GM18867 (cell line): Measurements from ENCODE around the gene OR6B3.
A peak's percentile ranks its signal among the peaks of the same experiment; 100 is the strongest.
"Not testable (repeated sequence)": the region's sequence is repeated elsewhere in the genome, so short reads cannot be mapped to it uniquely, and the experiment has no call there.

Experiments used
- ATAC-seq: cut with Tn5 transposase; IDR thresholded peaks from one replicate; pipeline ENCODE4 v1.9.1; 2021; ENCODE audit warnings: mild to moderate bottlenecking, moderate library complexity; ENCODE audit not compliant: unreplicated experiment

The OR6B3 gene

DNA sequence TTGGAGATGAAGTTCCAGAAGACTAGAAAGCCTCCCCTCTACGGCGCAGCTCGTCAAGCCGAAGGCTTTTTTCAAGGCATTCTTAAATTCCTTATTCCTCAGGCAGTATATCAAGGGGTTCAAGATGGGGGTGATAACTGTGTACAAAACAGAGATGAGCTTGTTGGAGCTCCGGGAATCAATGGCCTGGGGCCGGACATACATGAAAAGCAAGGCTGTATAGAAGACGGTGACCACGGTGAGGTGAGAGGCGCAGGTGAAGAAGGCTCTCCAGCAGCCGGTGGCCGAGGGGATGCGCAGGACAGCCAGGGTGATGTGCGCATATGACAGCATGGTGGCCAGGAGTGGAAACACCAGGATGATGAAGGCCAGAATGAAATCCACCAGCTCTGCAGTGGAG lies 8.2 kb downstream of the OR6B3 start:
- ATAC-seq: no peak

DNA sequence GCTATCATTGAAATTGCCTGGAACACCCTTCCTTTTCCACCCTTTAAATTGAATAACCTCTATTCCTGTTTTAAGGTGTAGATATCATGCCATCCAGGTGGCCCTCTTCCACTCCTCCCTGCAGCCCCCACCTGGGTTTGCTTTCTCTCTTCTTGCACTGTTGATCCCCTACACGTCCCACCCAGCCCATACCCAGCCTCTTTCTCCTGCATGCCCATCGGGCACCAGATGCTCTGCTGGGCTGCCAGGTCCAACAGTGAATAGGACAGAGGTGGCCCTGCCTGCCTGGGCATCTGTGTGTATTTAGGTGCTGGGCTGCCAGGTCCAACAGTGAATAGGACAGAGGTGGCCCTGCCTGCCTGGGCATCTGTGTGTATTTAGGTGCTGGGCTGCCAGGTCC lies 9.2 kb downstream of the OR6B3 start:
- not testable (repeated sequence) for ATAC-seq

DNA sequence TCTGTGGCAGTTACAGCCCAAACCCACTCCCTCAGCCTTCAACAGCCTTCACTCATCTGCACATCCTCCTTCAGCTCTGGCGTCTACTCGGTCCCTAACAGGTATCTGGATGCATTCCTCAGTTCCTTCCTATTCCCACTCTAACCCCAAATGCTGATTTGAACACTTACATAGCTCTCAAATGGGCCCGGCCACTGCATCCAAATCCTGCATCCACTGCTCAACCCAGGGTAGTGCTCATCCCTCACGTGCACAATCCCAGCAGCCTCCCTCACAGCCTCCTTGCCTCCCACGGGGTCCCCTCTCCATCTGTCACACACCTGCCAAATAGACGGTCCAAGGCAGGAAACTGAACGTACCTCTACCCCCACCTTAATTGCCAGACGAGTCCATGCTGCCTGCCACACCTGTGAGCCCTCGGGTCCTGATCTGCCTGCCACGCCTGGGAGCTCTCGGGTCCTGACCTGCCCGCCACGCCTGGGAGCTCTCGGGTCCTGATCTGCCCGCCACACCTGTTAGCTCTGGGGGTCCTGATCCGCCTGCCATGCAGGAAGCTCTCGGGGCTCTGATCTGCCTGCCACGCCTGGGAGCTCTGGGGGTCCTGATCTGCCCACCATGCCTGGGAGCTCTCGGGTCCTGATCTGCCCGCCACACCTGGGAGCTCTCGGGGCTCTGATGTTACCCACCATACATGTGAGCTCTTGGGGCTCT lies 9.9 kb downstream of the OR6B3 start:
- no peak for ATAC-seq

DNA sequence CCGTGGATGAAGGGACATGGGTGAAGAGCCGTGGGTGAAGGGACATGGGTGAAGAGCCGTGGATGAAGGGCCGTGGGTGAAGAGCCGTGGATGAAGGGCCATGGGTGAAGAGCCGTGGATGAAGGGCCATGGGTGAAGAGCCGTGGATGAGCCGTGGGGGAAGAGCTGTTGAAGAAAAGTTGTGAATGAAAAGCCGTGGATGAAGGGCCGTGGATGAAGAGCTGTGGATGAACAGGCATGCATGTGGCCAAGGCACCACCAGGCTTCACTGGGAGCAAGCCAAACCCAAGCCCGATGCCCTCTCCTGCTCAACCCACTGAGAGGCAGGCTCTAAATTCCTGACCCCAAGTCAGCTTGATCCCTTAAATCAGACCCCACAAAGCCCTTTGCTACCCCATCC lies 10.6 kb downstream of the OR6B3 start:
- ATAC-seq: no peak

DNA sequence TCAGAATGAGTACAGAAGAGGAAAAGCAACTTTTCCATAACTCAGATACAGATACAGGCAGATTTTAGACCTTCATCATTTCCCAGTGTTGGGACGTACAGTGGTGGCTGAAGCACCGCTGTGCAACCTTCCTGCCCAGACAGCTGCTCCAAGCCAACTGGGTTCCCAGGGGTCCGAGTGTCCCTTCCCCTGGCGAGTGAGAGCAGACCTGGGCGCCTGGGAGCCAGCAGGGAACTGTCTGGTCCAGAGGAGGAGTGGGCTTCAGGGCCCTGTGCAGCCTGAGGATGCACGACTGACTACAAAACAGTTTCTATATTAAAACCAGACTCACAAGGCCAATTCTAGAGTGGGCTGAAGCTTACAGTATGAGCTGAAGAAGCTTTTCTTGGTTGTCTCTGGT lies 12.0 kb downstream of the OR6B3 start:
- no peak for ATAC-seq

DNA sequence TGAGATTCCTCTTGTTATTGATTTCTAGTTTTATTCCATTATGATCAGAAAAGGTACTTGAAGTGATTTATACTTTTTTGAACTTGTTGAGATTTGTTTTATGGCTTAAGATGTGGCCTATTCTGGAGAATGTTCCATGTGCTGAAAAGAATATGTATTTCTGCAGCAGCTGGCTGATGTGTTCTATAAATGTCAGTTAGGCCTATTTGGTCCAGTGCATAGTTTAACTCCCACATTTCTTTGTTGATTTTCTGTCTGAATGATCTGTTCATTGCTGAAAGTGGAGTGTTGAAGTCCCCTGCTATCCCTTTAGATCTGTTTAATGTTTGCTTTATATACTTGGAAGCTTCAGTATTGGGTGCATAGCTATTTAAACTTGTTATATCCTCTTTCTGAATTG lies 16.0 kb downstream of the OR6B3 start:
- ATAC-seq: no peak

DNA sequence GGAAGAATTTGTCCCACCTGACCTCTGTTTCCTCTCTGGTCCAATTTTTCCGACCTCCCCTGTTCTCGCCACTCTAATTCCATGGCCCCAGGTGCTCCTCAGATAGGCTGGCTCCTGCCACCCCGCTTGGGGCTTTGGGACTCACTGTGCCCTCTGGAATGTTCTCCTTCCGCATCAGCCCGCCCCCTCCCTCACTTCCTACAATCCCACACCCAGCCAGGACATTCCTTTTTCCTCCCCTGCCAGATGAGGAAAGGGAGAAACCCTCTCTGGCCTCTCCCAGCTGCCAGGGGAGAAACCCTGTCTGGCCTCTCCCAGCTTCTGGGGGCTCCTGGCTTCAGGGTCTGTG lies 20.0 kb downstream of the OR6B3 start:
- no peak for ATAC-seq

DNA sequence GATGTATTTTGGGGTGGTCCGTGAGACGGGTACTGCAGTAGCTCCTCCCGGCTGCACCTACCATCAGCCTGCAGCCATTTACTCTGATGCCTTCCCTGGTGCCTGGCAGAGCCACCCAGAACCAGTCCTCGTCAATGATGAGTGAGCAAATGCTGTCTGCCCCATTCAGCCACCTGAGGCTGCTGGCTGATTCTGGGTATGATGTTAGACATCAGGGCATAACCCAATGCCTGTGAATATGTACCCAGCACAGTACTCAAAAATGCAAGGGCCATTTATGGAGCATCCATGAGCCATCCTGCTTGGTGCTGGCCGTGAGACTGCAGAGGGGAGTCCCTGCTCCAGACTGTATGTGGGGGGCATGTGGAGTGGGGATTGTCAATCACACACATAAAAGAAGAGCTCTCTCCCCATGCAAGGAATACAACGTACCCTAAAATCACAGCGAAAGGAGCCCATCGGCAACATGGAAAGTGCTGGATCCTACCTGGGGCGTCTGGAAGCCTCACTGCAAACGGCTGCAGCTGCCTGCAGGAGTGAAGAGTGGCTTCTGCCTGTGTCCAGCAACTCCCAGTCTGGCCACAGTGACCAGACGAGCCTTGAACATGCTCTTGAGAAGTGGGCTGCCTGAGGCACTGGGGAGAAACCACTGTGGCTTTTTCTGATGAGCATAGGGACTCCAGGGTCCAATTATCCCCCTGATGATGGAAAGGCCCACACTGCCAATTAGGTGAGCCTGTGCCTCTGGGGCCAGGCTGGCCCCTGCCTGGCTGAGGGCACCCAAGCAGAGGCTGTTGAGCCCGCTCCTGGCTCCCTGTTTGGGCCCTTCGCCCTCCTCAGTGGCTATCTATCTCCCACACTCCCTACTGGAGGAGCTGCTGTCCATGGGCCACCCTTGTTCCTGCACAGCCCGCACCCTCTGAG lies 20.7 kb downstream of the OR6B3 start:
- no peak for ATAC-seq

DNA sequence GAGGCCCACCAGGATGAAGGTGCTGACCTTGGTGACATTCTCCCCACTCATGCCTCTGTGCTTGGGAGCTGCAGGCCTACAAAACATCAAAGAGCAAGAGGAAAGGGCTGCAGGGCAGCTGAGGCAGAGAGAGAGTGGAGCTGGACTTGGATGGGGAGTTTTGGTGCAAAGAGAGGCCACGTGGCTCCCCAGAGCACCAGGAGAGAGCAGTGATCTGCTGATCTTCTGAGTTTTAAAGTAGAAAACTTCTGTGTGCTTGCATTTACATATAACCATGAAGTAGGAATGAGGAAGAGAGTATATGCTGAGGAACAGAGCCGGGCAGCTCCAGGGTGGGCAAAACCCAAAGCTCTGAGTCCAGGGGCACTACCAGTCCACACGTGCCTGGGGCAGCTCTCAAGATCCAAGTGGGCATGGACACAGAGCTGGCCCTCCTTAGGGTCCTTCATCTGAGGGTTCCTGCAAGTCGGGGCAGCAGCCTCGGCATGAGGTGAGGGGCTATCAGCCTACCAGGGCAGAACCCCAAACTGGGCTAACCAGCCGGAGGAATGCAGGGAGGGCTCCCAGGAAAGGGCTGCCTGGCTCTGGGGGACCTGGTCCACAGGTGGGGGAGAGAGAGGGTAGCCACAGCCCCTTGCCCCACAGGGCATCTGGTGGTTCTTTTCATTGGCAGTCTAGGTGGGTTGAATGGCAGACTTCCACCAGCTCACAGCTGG lies 22.8 kb downstream of the OR6B3 start, which contains the start of gene OR6B2:
OR6B2 (minus strand) TSS at position 51 of the 716 bp plus-strand sequence; CDS start at position 51, 0 bp downstream.
- ATAC-seq: no peak

DNA sequence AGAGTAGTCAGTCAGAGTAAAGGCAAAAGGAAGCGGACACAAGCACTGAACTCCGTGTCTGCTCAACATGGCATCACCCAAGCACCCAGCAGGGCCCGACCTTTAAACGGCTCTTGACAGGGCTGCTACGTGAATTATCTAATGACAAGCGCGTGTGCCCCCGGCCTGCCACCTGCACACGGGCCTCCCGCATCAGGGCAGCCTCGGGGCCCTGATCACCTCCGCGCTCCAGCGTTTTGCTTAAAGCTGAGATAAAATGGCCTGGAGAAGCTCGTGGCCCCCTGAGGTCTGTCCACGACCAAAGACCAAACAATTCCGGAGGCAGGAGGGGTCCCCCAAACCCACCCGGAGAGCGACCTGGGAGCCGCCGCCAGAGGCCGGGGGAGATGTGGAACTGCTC lies 28.6 kb downstream of the OR6B3 start:
- peak; percentile 15 for ATAC-seq

DNA sequence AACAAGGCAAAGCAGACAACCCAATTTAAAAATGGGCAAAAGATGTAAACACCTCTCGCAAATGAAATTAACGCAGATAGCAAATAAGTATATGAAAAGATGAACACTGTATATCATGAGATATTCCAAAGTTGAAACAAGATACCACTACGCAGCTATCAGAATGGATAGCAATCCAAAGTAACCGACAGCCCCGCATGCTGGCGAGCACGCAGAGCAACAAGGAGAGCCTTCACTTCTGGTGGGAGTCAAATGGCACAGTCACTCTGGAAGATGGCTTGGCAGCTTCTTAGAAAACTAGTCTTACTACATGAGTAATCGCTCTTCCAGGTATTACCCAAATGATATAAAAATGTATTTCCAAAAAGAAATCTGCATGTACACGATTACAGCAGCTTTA lies 29.5 kb downstream of the OR6B3 start:
- ATAC-seq: no peak

DNA sequence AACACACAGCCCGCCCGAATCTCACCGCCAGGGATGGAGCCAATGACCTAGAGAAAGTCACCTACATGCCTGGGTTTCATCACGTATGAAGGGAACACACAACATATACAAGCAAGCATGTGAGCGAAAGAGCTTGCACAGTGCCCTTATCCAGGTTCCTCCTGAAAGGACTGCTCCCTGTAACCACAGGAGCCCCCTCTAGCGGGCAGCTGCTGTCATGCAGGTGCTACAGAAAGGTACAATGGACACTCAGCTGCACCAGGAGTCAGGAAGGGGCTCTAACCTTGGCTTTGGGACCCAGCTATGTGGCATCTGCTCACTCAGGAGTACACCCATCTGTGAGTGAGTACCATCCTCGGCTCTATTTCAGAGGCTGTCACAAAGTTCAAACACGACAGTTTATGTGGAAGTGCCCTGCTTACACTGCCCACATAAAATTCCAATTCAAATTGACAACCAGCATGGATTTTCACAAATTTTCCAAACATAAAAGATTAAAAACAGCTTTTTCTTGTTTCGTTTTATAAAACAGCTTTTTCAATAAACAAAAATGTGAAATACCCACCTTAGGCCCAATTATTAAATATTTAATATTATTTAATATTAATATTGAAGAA lies 31.7 kb downstream of the OR6B3 start:
- no peak for ATAC-seq

DNA sequence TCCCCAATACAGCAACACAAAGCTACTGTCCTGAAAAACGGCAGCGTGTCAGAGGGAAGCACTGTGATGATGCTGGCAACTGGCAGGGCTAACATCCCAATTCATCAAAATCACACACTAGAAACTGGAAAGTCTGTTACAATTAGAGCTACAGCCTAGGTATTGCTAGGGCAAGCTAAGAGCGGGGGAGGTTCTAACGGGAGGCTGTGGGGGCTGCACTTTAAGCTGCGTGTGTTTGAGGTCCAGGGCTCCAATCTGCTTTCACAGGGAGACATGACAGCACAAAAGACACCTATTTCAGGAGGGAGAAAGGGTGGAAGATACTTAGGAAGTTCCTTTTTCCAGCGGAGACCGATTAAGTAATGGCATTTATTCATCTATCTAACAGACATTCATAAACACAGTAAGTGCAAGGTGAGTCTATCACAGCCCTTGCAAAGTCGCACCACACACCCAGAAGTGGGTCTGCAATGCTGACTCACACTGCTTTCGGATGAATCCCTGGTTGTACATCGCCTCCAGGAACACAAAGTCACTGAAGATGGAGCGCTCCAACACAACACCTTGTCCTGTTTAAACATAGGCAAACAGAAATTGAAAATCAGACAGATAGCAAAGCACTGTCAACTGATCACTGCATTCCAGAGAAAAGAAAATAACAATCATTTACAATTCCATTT lies 35.1 kb downstream of the OR6B3 start:
- no peak for ATAC-seq

DNA sequence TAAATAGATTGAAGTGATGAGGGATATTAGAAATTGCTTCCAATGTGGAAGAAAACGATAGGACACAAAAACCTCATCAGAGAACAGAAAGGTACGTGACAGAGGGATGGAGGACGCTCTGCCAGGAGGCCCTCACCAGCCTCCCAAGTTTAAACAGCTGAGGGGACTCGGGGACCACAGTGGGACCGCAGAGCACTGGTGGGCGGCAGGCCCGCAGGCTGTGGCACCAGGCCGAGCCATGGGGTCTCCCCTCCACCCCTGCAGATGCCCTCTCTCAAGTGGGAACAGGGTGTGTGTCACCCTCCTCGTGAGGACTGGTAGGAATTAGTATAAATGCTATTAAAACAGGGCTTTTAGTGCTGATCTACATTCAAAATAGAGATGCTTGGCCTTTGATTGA lies 39.0 kb downstream of the OR6B3 start:
- ATAC-seq: no peak

DNA sequence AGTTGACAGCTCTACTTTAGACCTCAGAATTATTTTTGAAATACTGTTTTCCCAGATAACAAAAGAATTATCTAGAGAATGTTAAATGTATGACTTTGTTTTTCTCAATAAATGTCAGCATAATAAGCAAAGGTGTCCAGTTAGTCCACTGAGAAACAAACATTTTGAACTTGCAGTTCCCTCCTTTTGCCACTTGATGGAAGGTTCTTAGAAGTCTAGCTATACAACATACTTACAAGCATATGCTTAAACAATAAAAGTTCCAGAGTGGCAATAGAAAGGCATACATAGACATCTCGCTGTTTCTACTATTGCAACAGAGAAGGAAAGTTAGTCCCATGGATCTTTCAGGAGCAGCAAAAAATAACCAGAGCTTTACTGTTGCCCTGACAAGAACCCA lies 40.0 kb downstream of the OR6B3 start:
- no peak for ATAC-seq

DNA sequence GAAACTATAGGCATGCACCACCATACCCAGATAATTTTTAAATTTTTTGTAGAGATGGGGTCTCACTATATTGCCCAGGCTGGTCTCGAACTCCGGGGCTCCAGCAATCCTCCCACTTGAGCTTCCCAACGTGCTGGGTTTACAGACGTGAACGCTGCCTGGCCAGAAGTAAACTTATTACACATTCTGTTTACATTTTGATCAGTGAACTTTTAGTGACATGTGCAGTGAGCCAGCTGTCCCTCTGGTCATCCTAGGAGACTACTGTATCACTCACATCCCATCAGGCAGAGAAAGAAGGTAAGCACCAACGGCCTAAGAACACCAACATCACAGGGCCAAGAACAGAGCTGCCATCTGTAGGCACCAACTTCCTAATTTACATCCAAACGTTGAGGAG lies 50.3 kb downstream of the OR6B3 start:
- no peak for ATAC-seq

DNA sequence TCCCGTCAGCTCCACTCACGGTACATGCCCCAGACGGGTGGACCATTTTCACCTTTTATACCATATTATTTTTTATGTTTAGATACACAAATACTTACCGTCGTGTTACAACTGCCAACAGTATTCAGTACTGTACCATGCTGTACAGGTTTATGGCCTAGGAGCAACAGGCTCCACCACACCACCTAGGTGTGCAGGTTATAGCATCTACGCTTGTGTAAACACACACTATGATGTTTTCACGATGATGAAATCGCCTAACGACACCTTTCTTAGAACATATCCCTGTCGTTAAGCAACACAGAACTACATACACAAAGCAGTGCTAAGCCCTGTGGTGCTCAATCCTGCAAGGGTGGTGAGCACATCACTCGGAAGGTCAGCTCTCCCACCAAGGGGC lies 52.6 kb downstream of the OR6B3 start:
- ATAC-seq: no peak

DNA sequence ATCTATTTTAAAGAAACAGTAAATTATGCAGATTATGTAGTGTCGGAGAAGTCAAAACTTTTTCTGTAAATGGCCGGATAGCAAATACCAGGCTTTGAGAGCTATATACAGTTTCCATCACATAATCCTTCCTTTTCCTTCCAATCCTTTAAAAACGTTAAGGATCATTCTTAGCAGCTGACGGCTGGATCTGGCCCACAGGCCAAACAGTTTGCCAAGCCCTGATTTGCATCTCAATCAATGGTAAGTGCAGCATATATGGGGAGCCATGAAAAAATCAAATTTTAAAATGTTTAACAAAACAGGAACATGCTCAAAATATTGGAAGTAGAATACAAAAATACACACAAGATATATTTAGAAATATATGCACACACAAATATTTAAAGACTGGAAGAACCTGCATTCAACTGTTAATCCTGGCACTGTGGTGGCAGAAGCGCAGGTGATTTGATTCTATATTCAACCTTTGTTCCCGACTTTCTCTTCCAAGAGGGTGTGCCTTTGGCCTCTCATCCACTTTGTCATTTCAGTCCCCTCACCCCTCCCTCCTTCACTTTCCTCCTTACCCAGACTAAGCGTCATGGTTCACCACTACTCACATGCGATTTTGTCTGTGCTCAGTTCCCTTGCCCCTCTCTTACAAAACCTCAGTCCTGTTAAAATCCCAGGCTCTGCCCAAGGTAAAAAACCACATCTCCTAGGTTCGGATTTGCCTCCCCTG lies 55.5 kb downstream of the OR6B3 start:
- no peak for ATAC-seq
